Heart left ventricle (tissue), 16 donors: ENCODE results near the gene GRIP1. TPM values are rescaled to one million over a fixed set of nuclear protein-coding genes. Genes with fewer than 3 reads are reported as not detected.

Source experiments
- ATAC-seq, 4 donors: fragments of 200-7000 bp; cut with Tn5 transposase; one replicate each; pipeline ENCODE4 v1.9.1; 2020 to 2022; ENCODE audit warnings: moderate library complexity in 4 of 4, mild to moderate bottlenecking in 3 of 4, moderate number of reproducible peaks in 1 of 4
- DNase-seq, 5 donors: peaks; one replicate each; pipeline ENCODE4 v3.0.0-alpha.2; 2020
- H3K27ac ChIP-seq, 12 donors: fragments of 200-600 bp; sonication (generic) in 4 of 12; one replicate each; pipeline versions ENCODE4 v1.5.0 to v1.8.0; 2016 to 2022; ENCODE audit warnings: mild to moderate bottlenecking in 2 of 12
- H3K27me3 ChIP-seq, 9 donors: fragments of 200-600 bp; sonication (generic) in 2 of 9; one replicate each; pipeline versions ENCODE4 v1.5.1 to v1.8.0; 2016 to 2022; ENCODE audit warnings: mild to moderate bottlenecking in 3 of 9
- H3K36me3 ChIP-seq, 9 donors: fragments of 200-600 bp; sonication (generic) in 2 of 9; one replicate each; pipeline versions ENCODE4 v1.5.0 to v1.8.0; 2018 to 2022; ENCODE audit warnings: mild to moderate bottlenecking in 2 of 9
- H3K4me1 ChIP-seq, 12 donors: fragments of 200-600 bp; sonication (generic) in 4 of 12; one replicate each; pipeline versions ENCODE4 v1.5.0 to v1.8.0; 2016 to 2022; ENCODE audit warnings: mild to moderate bottlenecking in 3 of 12
- H3K4me3 ChIP-seq, 12 donors: fragments of 200-600 bp; sonication (generic) in 4 of 12; one replicate each; pipeline versions ENCODE4 v1.5.0 to v1.8.0; 2017 to 2022; ENCODE audit warnings: mild to moderate bottlenecking in 9 of 12, moderate library complexity in 4 of 12
- H3K9me3 ChIP-seq, 12 donors: fragments of 200-600 bp; sonication (generic) in 4 of 12; one replicate each; pipeline versions ENCODE4 v1.5.0 to v1.8.0; 2016 to 2022; ENCODE audit warnings: mild to moderate bottlenecking in 1 of 12
- CTCF ChIP-seq, 12 donors: fragments of 200-600 bp; sonication (generic) in 4 of 12; IDR thresholded peaks; one replicate each; pipeline versions ENCODE4 v1.5.0 to v1.8.0; 2018 to 2022; ENCODE audit warnings: antibody characterized with exemption in 12 of 12, mild to moderate bottlenecking in 5 of 12
- POLR2A ChIP-seq, 2 donors: fragments of 450-650 bp; IDR thresholded peaks; one replicate each; pipeline ENCODE4 v1.6.1; 2017; ENCODE audit warnings: antibody characterized with exemption in 2 of 2, mild to moderate bottlenecking in 2 of 2, moderate library complexity in 2 of 2
- WGBS, 4 donors: extraction: QIAGEN DNeasy Blood & Tissue Kit in 2 of 4; methylation state at CpG; one replicate each; pipeline versions ENCODE4 v1.1.5 to v1.1.7; 2013 to 2018; 5-methylcytosine and 5-hydroxymethylcytosine counted together
- intact Hi-C, 10 donors: fragments of 100-400 bp; cut with DNase I; formaldehyde crosslinking; loops; one replicate each; pipeline versions ENCODE4 v1.11.1 to v1.14.2; 2022
- polyA plus RNA-seq, 2 donors: library from polyadenylated mRNA; stranded (reverse); fragments of 200-250 nt; gene quantifications; one replicate each; pipeline ENCODE4 v1.2.3, GENCODE V29; 2013
- total RNA-seq, 9 donors: library from RNA; depleted of rRNA in 2 of 9; stranded (reverse); fragments of >200 nt in 2 of 9; fragmentation: NEBNext Ultra II Directional in 3 of 9; extraction: Animal tissue kit (Norgen Biotek cat#: 25700) in 3 of 9; gene quantifications; one replicate each; pipeline versions ENCODE4 v1.1.0 to v1.2.4, GENCODE V29; 2016 to 2023
- donor health status: ischemic (EF 13 %, LVEDD 7.1; RV severe dilation, severe dysfunction).
- donor health status: healthy with polysubstance abuse.
- donor health status: DM: no; HTN: yes; CAD: no.
- donor health status: DM: no; HTN: no; CAD: no.
- donor health status: ischemic (EF 25% LVEDD 6.9; RV normal size, moderate dysfunction).
- donor health status: ischemic (EF 25% LVEDD 5.7; RV mildly dilated, moderate dysfunction).
- donor health status: healthy.
- donor health status: DM: yes; HTN: yes; CAD: no.
- donor health status: ischemic (EF 35%, LVEDD 5.7; RV mildly dilated, moderate dysfunction).
- donor health status: nonischemic (EF 11% LVEDD 7.7; RV severe dilation, severe dysfunction).
- donor health status: DM: yes; HTN: yes; CAD: no.
- donor health status: PGD.
- donor health status: ischemic (EF 29% LVEDD 5.4; RV normal size, mild dysfunction).
- donor health status: nonischemic (EF 23%, LVEDD 6.1; RV moderate dilation, normal function).

GRIP1 gene
- total and polyA plus RNA-seq, 11 donors, result 0.30 to 8.4 (median 1.5) TPM

GRCh38 chr12:66555113-66555512 lies 123.8 kb downstream of the GRIP1 start:
- DNase-seq (no peak), ATAC-seq (no peak)
- H3K4me3 ChIP-seq, result no peak overlapping the region
- TF ChIP-seq POLR2A (IDR thresholded peaks at IDR 0.05), result no peak
- TF ChIP-seq CTCF (IDR thresholded peaks at IDR 0.05), result no peak
- no peak overlapping the region for H3K27ac ChIP-seq
- peaks cover 0 to 9% (median 0%) of the 10 kb centered on the region in 12 donors for H3K9me3 ChIP-seq
- H3K36me3 ChIP-seq, result no peaks in the 10 kb centered on the region
- no peaks in the 10 kb centered on the region for H3K27me3 ChIP-seq
- intact Hi-C loops, result no loop called here
- WGBS, 4 donors, result 79 to 89% (median 85%) methylated on average over 3 of the region's 3 CpGs
- H3K4me1 ChIP-seq, result no peaks in the 10 kb centered on the region

- intact Hi-C loops, result no loop called here
- no peak overlapping the region for H3K4me3 ChIP-seq
- H3K36me3 ChIP-seq, result no peaks in the 10 kb centered on the region
- TF ChIP-seq CTCF (IDR thresholded peaks at IDR 0.05), result no peak
- no peak for TF ChIP-seq POLR2A (IDR thresholded peaks at IDR 0.05)
- no peaks in the 10 kb centered on the region for H3K27me3 ChIP-seq
- H3K4me1 ChIP-seq, result no peaks in the 10 kb centered on the region
- no peak for ATAC-seq
- H3K27ac ChIP-seq, result no peak overlapping the region
- DNase-seq, result no peak
- H3K9me3 ChIP-seq, result peaks cover 0 to 6% (median 0%) of the 10 kb centered on the region in 12 donors
Measured at GRCh38 chr12:66552716-66553115, 126.2 kb downstream of the GRIP1 start.

- Histone ChIP-seq H3K9me3 (no peaks in the 10 kb centered on the region), H3K36me3 (no peaks in the 10 kb centered on the region), H3K4me1 (no peaks in the 10 kb centered on the region), H3K4me3 (no peak overlapping the region), H3K27me3 (no peaks in the 10 kb centered on the region), H3K27ac (no peak overlapping the region)
- intact Hi-C loops, result no loop called here
- WGBS, 4 donors, result 62 to 69% (median 68%) methylated on average over 5 of the region's 5 CpGs
- DNase-seq, result no peak
- TF ChIP-seq CTCF (IDR thresholded peaks at IDR 0.05) (no peak), POLR2A (IDR thresholded peaks at IDR 0.05) (no peak)
- no peak for ATAC-seq
Measured at GRCh38 chr12:66550626-66551025, 128.2 kb downstream of the GRIP1 start.

GRCh38 chr12:66549050-66549389 lies 129.9 kb downstream of the GRIP1 start:
- no peaks in the 10 kb centered on the region for H3K36me3 ChIP-seq
- H3K4me3 ChIP-seq, result no peak overlapping the region
- H3K27me3 ChIP-seq, result no peaks in the 10 kb centered on the region
- DNase-seq (no peak), ATAC-seq (no peak)
- no peaks in the 10 kb centered on the region for H3K4me1 ChIP-seq
- intact Hi-C loops, result no loop called here
- TF ChIP-seq CTCF (IDR thresholded peaks at IDR 0.05) (no peak), POLR2A (IDR thresholded peaks at IDR 0.05) (no peak)
- no peaks in the 10 kb centered on the region for H3K9me3 ChIP-seq
- H3K27ac ChIP-seq, result no peak overlapping the region
- WGBS, 4 donors, result 43 to 56% (median 54%) methylated on average over 2 of the region's 2 CpGs
